AG04450 (cell line): Measurements from ENCODE around the gene L1CAM. TPM values are rescaled to one million over a fixed set of nuclear protein-coding genes. Genes with fewer than 3 reads are reported as not detected.

Source experiments
- CTCF ChIA-PET: fragments of 300-600, 350-600 bp; formaldehyde crosslinking; extraction: SDS; loops from one replicate; lab custom pipeline; 2022; ENCODE audit warnings: antibody characterized with exemption, inconsistent platforms; lab: Charles Lee
- POLR2A ChIA-PET: fragments of 350-600 bp; formaldehyde crosslinking; extraction: SDS; loops from one replicate; lab custom pipeline; 2021; ENCODE audit warnings: antibody characterized with exemption, inconsistent platforms; lab: Yijun Ruan, JAX
- DNase-seq: peaks from one replicate; pipeline ENCODE4 v3.0.0-alpha.2; 2011; ENCODE audit warnings: low read depth, low spot score
- H3K27ac ChIP-seq: one replicate; pipeline ENCODE4 v1.5.1; 2012; ENCODE audit warnings: low read depth, low read length, control low read depth
- H3K27me3 ChIP-seq: one replicate; pipeline ENCODE4 v1.6.0; 2012; ENCODE audit warnings: low read length; ENCODE audit not compliant: control insufficient read depth, insufficient read depth
- H3K4me3 ChIP-seq: 2 replicates; pipeline ENCODE4 v1.5.1; 2011; ENCODE audit warnings: mild to moderate bottlenecking, low read depth, low read length, control low read depth
- H3K9me3 ChIP-seq: 2 replicates; pipeline ENCODE4 v1.5.1; 2012; ENCODE audit warnings: low read length; ENCODE audit not compliant: control insufficient read depth, insufficient read depth
- CTCF ChIP-seq: IDR thresholded peaks from 2 replicates; pipeline ENCODE4 v1.5.1; 2011; ENCODE audit warnings: low read depth, low read length, control low read depth, inconsistent platforms
- polyA plus RNA-seq: library from polyadenylated mRNA; depleted of rRNA; stranded (reverse); fragments of >200 nt; gene quantifications from 2 replicates; pipeline ENCODE4 v1.2.3, GENCODE V29; 2011

Gene L1CAM
- polyA plus RNA-seq, 1 experiment: 0.10 TPM

DNA sequence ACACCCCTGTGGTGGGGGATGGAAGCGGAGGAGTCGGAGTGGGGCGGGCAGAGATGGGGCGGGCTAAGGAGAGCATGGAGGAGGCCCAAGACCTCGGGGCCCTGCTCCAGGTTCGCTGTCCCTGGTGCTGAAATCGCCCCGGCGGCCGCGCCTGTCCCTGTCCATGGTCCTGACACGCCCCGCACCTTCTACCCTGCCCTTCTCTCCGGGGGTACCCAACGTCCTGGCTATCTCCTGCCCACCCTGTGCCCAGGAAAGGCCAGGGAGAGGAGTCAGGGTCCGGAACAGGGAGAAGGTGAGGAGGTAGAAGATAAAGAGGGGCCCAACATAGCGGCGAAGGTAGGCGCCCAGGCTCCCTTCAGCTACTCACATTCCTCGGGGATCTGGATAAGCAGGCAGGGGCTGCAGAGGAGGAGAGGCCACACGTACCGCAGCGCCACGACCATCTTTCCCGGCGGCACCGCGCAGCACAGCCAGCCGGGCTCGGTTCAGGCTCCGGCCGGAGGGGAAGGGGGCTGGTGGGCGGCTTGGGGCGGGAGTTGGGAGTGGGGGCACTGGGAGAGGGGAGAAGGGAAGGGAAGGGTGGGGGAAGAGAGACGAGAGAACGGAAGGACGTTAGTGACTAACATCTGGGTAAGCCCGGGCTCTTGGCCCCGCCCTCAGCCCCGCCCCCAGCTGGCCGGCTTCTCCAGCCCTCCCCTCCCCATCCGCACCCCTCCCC is 10.4 kb downstream of the L1CAM start:
- POLR2A ChIA-PET: no interaction called here
- CTCF ChIA-PET: no interaction called here
- DNase-seq: no peak
- no peak overlapping the region for H3K27ac ChIP-seq
- H3K4me3 ChIP-seq: no peak overlapping the region
- TF ChIP-seq CTCF: no peak
- peaks cover 19% of the 10 kb centered on the region for H3K27me3 ChIP-seq
- H3K9me3 ChIP-seq: no peaks in the 10 kb centered on the region

- no peak overlapping the region for H3K27ac ChIP-seq
- no peak for DNase-seq
- H3K9me3 ChIP-seq: no peaks in the 10 kb centered on the region
- TF ChIP-seq CTCF: no peak
- H3K4me3 ChIP-seq: no peak overlapping the region
- POLR2A ChIA-PET: no interaction called here
- H3K27me3 ChIP-seq: peaks cover 15% of the 10 kb centered on the region
- CTCF ChIA-PET: no interaction called here
Observed at GRCh38 chrX:153874366-153875125, 11.4 kb downstream of the L1CAM start.

GRCh38 chrX:153874085-153874365 is 11.9 kb downstream of the L1CAM start:
- peaks cover 11% of the 10 kb centered on the region for H3K27me3 ChIP-seq
- CTCF ChIA-PET: no interaction called here
- DNase-seq: no peak
- no peak overlapping the region for H3K27ac ChIP-seq
- POLR2A ChIA-PET: no interaction called here
- no peaks in the 10 kb centered on the region for H3K9me3 ChIP-seq
- TF ChIP-seq CTCF: no peak
- H3K4me3 ChIP-seq: no peak overlapping the region

DNA sequence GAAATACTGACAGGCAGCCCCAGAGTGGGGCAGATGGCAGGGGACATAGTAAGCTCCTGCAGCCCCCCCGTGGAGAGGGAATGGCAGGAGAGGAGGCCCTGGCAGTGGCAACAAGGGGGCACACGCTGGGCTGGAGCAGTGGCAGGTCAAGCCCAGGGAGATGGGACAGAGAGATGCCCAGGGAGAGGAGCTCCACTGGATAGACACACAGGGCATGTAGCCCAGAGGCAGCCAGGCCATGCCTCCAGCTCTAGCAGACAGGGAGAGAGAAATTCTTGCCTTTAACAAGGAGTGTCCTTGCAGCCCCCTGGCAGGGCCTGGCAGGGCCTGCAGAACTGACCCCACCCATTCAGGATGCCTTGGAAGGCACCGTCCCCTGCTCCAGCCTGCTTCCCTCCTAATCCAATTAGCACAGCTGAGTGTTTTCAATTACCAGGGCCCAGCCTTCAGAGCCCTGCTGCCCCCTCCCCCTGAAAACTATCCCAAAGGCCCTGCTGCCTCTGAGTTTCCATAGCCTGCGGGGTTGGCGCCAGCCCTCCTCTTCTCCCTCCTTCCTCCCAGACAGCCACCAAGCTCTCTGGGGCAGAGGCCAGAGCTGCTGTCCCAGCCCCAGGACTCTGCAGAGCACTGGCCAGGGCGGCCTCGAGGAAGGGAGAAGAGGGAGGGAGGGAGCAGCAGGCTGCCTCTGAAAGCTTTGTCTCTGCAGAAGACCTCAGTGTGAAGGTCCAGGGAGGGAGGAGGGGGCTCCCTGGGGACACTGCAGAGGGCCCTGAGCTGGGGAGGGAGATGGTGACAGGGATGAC is 12.5 kb downstream of the L1CAM start:
- Histone ChIP-seq H3K9me3 (no peaks in the 10 kb centered on the region), H3K27ac (no peak overlapping the region), H3K4me3 (no peak overlapping the region), H3K27me3 (peaks cover 6% of the 10 kb centered on the region)
- DNase-seq: no peak
- no peak for TF ChIP-seq CTCF
- POLR2A ChIA-PET: no interaction called here
- CTCF ChIA-PET: no interaction called here
